GM18505 (cell line): ENCODE measurements around the gene GRHL3.

Source experiments
- ATAC-seq: cut with Tn5 transposase; IDR thresholded peaks from one replicate; pipeline ENCODE4 v1.9.1; 2021; ENCODE audit not compliant: unreplicated experiment
- POLR2A ChIP-seq: IDR thresholded peaks from 4 replicates; pipeline ENCODE4 v1.6.1; 2011; ENCODE audit warnings: borderline replicate concordance; ENCODE audit not compliant: insufficient read depth, insufficient read length; ENCODE audit errors: extremely low read depth

Gene GRHL3

DNA sequence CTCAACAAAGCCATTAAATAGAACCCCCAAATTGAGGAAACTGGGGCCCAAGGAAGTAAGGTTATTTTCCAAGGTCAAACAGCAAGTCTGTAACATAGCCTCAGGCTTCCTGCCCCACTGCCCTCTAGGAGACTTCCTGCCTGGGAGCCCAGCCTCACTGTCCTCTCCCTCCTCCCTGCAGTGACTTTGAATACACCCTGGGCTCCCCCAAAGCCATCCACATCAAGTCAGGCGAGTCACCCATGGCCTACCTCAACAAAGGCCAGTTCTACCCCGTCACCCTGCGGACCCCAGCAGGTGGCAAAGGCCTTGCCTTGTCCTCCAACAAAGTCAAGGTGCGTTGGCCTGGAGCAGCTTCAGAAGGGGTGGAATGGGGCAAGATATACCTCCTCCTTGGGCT is 18.3 kb downstream of the GRHL3 start:
- no peak for ATAC-seq
- no peak for TF ChIP-seq POLR2A

DNA sequence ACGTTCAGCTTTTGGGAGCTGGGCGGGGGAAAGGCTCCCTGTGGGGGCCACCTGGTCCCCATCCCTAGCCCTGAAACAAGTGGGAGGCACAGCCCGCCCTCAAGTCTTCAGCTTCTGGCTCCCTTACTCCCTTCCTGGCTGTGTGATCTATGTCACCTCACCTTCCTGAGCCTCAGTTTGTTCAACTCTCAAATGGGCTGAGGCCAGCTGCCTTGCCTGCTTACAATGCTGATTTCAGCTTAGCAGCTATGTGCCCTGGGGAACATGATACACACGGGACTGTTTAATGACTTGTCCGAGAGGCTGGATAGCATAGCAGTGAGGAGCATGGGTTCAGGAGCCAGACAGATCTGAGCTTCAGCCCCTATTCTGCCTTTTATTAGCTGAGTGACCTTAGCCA is 19.3 kb downstream of the GRHL3 start:
- ATAC-seq = no peak
- no peak for TF ChIP-seq POLR2A

DNA sequence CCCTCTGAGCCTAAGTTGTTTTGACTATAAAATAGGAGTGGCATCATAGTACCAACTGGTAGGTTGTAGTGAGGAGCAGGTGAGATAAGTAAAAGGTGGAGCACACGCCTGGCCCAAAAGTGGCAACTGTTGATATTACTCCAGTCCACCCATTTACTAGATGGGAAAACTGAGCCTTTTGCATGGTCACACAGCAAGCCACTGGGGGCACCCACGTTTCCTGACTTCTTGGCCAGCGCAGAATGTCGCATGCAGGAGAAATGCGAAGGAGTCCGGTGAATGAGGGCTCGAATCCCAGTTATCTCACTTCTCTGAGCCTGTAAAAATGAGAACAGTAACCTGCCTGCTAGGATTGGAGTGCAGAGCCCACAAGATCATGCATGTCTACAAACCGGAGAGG is 20.8 kb downstream of the GRHL3 start:
- no peak for TF ChIP-seq POLR2A
- ATAC-seq = no peak

DNA sequence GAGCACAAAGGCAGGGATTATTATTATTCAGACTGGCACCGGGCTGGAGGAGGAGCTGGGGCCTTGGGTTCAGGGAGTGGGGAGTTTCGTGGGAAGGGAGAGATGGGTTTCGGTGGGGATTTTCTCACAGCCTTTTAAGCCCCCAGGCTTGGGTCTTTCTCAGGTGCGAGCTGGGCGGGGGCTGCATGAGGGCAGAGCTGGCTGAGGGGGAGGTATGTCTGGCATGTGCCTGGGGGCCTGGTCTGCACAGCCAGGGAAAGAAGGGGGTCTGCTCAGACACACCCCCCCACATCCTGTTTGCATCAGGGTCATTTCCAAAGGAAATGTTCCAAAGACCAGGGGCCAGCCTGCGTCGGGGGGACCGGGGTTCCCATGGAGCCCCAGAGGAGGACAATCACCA is 21.6 kb downstream of the GRHL3 start:
- no peak for ATAC-seq

DNA sequence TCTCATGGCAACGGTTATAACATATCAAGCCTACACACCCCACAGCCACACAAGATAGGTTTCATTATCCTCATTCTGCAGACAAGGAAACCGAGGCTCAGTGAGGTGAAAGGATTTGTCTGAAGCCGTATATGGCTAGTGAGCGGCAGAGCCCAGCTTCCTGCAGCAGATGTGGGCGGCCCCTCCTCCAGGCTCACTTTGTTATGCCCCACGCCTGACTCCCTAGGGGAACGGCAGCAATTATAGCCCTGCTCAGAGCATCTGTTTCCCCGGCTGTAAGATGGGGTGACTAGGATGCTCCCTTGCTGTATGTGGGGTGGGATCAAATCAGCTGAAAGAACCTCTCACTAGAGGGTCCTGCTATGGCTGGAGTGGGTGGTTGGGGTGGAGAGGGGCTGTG is 22.1 kb downstream of the GRHL3 start:
- ATAC-seq = no peak
- no peak for TF ChIP-seq POLR2A

More for the DNA sequence above, 21.6 kb downstream of the GRHL3 start:
- TF ChIP-seq POLR2A = no peak

DNA sequence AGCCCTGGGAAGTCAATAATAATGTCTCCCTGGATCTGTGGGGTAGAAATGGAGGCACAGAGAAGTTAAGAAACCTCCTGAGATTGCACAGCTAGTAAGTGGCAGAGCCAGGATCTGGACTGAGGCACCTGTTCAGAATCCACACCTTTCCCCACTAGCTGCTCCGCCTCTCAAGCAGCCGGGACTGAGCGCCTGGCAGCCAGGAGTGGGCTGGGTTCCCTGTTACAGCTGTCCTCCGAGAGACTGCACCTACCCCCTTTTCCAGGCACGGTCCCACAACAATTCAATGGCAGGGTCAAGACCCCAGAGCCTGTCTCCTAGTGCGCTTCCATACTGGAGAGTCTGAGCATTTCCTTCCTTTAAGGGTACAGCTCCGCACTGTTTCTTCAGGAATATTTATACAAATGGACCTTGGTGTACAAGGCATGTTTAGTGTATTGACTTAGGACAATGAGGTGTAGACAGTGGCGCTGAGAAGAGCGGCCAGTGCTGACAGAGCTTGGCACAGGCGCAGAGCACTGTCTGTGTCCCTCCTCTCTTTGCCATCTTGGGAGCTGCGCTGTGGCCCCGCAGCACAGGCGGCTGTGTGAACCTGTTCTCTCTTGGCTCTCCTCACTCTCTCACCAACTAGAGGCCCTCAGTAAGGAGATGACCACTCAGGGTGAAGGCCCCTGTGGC is 24.4 kb downstream of the GRHL3 start:
- no peak for TF ChIP-seq POLR2A
- no peak for ATAC-seq

DNA sequence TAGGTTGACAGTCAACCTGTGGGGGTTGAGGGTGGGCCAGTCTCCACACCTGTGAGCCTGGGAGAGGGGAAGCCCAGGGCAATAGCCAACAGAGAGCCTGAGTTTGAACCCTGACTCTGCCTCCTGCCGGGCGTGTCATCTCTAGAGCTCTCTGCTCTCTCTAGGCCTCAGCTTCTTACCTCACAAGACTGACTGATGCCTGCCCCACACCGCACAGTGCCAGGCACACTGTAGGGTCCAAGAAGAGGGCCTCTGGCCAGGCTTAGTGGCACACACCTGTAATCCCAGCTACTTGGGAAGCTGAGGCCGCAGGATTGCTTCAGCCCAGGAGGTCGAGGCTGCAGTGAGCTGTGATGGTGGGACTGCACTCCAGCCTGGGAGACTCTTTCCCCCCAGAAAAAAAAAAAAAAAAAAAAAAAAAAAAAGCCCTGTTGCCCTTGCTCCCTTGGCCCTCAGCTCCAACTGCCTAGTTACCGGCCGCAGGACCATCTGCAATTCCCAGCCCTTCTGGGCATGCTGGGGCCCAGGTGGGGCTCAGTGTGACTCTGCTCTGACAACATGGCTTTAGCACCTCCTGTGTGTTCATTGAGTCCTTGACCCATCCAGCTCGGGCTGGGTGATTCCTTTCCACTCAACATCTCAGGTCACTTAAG is 25.1 kb downstream of the GRHL3 start:
- no peak for ATAC-seq
- no peak for TF ChIP-seq POLR2A

DNA sequence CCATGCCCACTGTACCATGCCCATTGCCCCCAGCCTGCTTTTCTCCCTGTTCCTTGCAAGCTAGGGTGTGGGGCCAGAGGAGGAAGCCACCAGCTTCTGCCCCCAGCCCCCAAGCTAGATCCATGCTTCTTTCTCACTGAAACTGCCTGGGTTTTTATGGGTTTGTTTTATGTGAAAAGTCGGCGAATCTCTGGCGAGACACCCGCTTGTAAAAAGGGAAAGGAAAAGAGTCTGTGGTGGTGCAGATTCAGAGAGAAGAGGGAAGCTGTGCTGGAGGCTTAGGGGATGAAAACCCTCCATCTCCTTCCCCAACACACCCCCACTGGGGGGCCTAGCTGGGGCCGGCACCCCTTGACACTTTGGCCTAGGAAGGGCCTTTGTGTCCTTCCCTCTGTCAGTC is 26.2 kb downstream of the GRHL3 start:
- no peak for ATAC-seq
- no peak for TF ChIP-seq POLR2A

DNA sequence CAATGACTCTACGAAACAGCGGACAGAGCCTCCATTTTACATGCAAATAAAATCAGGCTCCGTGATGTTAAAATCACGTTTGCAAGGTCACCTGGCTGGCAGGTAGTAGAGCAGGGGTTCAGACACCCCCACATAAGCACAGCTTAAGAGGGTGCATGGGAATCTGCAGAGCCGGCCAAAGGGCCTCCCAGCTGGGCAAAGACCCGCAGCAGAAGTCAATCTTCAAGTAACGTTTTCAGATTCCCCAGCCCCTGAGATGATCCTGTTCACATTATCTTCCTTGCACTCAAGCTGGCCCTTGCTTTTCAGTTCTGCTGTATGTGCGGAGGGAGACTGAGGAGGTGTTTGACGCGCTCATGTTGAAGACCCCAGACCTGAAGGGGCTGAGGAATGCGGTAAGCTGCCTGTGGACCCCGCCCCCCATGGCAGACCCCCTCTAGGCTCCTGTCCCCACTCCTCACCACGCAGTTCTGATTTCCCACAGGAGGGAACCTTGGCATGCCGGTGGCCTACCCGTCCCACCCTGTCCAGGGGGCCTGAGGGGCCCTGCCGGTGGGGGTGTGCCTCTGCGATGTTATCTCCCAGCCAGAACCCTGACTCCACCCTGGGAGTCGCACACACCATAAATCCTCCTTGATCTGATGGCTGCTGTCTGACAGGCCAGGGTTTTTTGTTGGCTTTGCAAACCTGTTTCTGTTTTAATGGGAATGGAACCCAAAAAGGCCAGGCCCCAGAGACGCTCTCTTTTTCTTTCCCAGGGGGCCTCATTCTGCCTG is 28.2 kb downstream of the GRHL3 start:
- ATAC-seq = no peak
- no peak for TF ChIP-seq POLR2A

DNA sequence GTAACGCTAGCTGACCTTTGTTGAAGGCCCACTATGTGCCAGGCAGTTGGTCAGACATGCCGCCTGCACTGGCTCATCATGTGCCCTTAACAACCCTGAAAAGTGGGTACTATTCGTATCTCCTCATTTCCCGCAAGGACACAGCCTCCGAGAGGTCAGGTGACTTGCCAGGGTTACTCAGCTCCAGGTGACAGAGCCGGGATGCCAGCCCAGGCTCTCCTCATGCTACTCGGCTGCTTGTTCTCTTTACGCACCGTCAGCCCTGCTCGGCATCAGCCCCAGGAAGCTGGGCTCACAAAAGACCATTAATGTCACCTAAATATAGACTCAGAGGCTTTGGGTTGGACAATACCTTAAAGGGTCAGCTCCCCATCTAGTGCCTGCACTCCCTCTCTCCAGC is 29.0 kb downstream of the GRHL3 start:
- no peak for TF ChIP-seq POLR2A
- ATAC-seq = no peak

DNA sequence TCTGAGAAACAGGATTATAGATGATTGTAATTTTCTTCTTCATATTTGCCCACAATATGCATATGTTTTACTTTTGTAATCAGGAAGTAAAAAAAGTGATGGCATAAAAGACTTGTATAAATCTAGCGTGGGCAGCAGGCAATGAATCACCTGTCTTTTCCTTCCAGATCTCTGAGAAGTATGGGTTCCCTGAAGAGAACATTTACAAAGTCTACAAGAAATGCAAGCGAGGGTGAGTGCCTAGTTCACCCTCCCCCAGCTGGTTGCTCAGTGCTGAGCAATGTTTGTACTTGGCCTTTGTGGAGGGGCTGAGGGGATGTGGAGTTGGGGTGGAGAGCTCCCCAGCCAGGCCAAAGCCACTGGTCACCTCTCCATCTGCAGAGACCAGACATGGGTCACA is 30.7 kb downstream of the GRHL3 start:
- ATAC-seq = no peak
- no peak for TF ChIP-seq POLR2A

DNA sequence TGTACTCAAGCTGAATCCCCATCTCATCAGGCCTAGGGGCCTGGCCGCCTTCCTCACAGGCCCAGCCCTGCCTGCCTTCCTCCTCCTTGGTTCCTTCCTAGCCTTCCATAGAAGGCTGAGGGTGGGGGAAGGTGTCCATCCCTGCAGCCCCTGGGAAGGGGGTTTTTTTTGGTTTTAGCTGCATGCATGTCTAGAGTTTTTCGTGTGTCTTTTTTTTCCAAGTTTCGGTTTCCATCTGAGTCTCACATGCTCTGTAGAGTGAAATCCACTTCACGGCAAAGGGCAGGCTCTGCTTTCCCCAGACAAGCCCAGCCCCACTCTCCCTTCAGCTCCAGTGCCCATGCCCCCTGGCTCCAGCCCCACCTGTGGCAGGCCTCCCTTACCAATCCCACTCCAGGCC is 32.1 kb downstream of the GRHL3 start:
- no peak for ATAC-seq
- TF ChIP-seq POLR2A = no peak

DNA sequence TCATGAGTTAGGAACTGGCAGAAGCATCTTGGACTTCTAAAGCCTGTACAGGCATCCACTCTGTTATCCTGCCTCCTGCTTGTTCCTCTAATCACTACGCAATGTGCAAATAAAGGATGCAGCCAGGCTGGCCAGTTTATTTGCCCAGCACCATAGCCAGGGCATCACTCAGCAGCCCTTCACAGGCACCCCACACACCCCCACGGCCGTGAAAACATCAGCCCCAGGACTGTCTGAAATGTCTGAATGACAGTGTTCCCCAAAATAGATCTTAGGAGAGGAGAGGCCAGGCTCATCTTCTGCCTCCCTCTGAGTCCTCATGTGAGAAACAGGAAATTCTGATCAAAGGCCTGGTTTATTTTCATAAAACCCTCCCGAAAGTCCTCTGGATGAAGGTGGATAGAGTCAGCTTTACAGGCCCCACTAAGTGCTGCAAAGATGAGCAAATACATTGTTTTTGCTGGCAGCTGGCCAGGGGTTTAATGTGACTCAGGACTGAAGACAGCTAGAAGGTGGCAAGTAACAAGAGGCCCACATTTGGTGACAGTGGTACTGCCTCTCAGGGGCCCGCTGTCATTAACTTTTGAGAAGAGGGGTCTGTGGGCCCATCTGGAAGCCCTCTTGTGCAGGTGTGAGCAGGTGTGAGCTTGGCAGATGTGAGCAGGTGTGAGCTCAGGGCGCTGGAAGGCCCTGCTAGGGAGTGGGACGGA is 32.9 kb downstream of the GRHL3 start:
- TF ChIP-seq POLR2A = no peak
- no peak for ATAC-seq
